ENCODE measurements around the gene LANCL1. TPM values are rescaled to one million over a fixed set of nuclear protein-coding genes. Genes with fewer than 3 reads are reported as not detected.

The LANCL1 gene
- total RNA-seq, 6 experiments from 2014 or later, result 16.1 to 20.6 (median 17.5) TPM

GRCh38 chr2:210496512-210496911 lies 20.0 kb upstream of the LANCL1 start:
- Histone ChIP-seq H3K4me3 (no peak overlapping the region), H3K4me1 (no peaks in the 10 kb centered on the region), H3K9me3 (no peaks in the 10 kb centered on the region), H3K36me3 (no peaks in the 10 kb centered on the region), H3K27ac (no peak overlapping the region), H3K27me3 (no peaks in the 10 kb centered on the region)
- no peak for ATAC-seq
- TF ChIP-seq CTCF (IDR thresholded peaks at IDR 0.05) (no peak), POLR2A (IDR thresholded peaks at IDR 0.05) (no peak)
- 48% methylated on average over 3 of the region's 3 CpGs for WGBS (ENCODE audit: insufficient coverage, low coverage, low lambda C conversion rate, missing lambda C conversion rate)
- no peak for DNase-seq
- intact Hi-C loops (cut with DNase I), result no loop called here

DNA sequence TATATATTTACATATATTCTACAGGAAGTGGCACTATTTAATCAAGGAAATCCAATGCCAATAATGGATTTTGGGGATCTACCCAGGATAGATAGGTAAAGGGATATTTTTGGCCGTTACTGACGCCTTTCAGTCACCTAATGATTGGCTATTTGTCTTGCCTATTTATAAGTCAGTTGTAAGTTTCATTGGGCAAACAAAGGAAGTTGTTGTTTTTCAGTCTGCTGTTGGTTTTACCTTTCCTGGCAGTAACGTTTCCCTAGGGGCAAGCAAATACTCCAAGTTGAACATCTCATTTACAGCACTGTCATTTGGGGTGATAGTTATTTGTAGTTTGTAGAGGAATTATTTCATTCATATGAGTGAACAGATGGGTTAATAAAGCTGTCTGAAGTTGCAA lies 17.0 kb upstream of the LANCL1 start:
- WGBS (ENCODE audit: insufficient coverage, low coverage, low lambda C conversion rate, missing lambda C conversion rate), result 31% methylated on average over 3 of the region's 3 CpGs
- H3K9me3 ChIP-seq, result no peaks in the 10 kb centered on the region
- DNase-seq (no peak), ATAC-seq (no peak)
- H3K27me3 ChIP-seq, result no peaks in the 10 kb centered on the region
- no peak overlapping the region for H3K27ac ChIP-seq
- H3K4me3 ChIP-seq, result no peak overlapping the region
- intact Hi-C loops (cut with DNase I), result no loop called here
- no peaks in the 10 kb centered on the region for H3K36me3 ChIP-seq
- no peaks in the 10 kb centered on the region for H3K4me1 ChIP-seq
- TF ChIP-seq CTCF (IDR thresholded peaks at IDR 0.05) (no peak), POLR2A (IDR thresholded peaks at IDR 0.05) (no peak)

GRCh38 chr2:210481601-210482175 lies 5.1 kb upstream of the LANCL1 start:
- TF ChIP-seq CTCF (IDR thresholded peaks at IDR 0.05), result no peak
- no peak for TF ChIP-seq POLR2A (IDR thresholded peaks at IDR 0.05)
- Histone ChIP-seq H3K9me3 (no peaks in the 10 kb centered on the region), H3K36me3 (no peaks in the 10 kb centered on the region), H3K27me3 (no peaks in the 10 kb centered on the region), H3K27ac (no peak overlapping the region), H3K4me1 (peaks cover 0 to 4% (median 0%) of the 10 kb centered on the region in 4 donors), H3K4me3 (no peak overlapping the region)
- WGBS (ENCODE audit: insufficient coverage, low coverage, low lambda C conversion rate, missing lambda C conversion rate), result 24% methylated on average over 2 of the region's 2 CpGs
- intact Hi-C loops (cut with DNase I), result no loop called here
- no peak for DNase-seq
- ATAC-seq, result no peak

DNA sequence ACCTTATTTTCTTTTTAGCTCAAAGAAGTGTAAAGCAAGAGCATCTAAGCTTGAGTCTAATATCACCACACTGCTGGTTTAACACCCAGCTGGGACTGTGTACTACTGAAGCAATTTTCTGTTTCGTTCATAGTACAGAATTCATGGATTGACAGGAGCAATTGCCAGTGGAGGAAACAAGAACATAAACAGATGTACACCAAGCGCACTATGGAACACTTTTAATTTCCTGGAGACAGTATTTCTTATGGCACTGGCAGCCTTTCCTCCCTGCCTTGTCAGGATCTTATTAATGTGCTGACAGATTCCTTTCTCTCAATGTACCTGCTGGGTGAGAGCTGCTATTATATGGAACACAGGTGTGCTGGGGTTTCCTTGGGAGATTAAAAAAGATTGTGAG lies 4.2 kb upstream of the LANCL1 start:
- peaks cover 0 to 4% (median 2%) of the 10 kb centered on the region in 4 donors for H3K4me1 ChIP-seq
- H3K27me3 ChIP-seq, result no peaks in the 10 kb centered on the region
- no peak overlapping the region for H3K27ac ChIP-seq
- no peak for TF ChIP-seq CTCF (IDR thresholded peaks at IDR 0.05)
- TF ChIP-seq POLR2A (IDR thresholded peaks at IDR 0.05), result no peak
- H3K9me3 ChIP-seq, result no peaks in the 10 kb centered on the region
- H3K36me3 ChIP-seq, result no peaks in the 10 kb centered on the region
- H3K4me3 ChIP-seq, result no peak overlapping the region
- intact Hi-C loops (cut with DNase I), result no loop called here
- DNase-seq (no peak), ATAC-seq (no peak)
- WGBS (ENCODE audit: insufficient coverage, low coverage, low lambda C conversion rate, missing lambda C conversion rate), result 65% methylated on average over 2 of the region's 2 CpGs

DNA sequence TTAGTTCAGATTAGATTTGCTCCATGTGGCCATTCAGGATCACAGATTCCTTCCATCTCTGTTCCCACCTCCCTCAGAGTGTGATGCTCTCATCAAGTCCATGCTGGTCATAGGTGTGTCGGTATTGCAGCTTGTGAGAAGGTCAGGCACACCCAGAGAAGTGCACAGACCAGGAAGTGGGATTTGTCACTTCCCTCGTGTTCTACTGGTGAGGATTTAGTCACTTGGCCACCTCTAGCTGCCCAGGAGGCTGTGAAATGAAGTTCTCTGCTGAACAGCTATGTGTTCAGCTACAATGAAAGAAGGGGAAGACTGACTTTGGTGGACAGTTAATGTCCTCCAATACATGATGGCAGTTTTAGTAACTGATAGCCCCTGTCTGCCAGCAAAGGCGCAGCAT lies 3.5 kb upstream of the LANCL1 start:
- intact Hi-C loops (cut with DNase I), result no loop called here
- H3K36me3 ChIP-seq, result no peaks in the 10 kb centered on the region
- DNase-seq (no peak), ATAC-seq (no peak)
- no peaks in the 10 kb centered on the region for H3K27me3 ChIP-seq
- WGBS (ENCODE audit: insufficient coverage, low coverage, low lambda C conversion rate, missing lambda C conversion rate), result 69% methylated on average over 2 of the region's 3 CpGs
- no peaks in the 10 kb centered on the region for H3K9me3 ChIP-seq
- H3K27ac ChIP-seq, result no peak overlapping the region
- no peak overlapping the region for H3K4me3 ChIP-seq
- TF ChIP-seq POLR2A (IDR thresholded peaks at IDR 0.05), result no peak
- TF ChIP-seq CTCF (IDR thresholded peaks at IDR 0.05), result no peak
- peaks cover 0 to 5% (median 2%) of the 10 kb centered on the region in 4 donors for H3K4me1 ChIP-seq
